GM18907 (cell line): ENCODE measurements around the gene GNL3L.
"Not testable (repeated sequence)": the region's sequence is repeated elsewhere in the genome, so short reads cannot be mapped to it uniquely, and the experiment has no call there.

Experiments used
- ATAC-seq: cut with Tn5 transposase; IDR thresholded peaks from one replicate; pipeline ENCODE4 v1.9.1; 2021; ENCODE audit warnings: mild to moderate bottlenecking, moderate library complexity; ENCODE audit not compliant: unreplicated experiment

The GNL3L gene

GRCh38 chrX:54555006-54555405 lies 25.0 kb downstream of the GNL3L start:
- ATAC-seq: not testable (repeated sequence)

GRCh38 chrX:54560411-54560810 lies 30.4 kb downstream of the GNL3L start:
- no peak for ATAC-seq

- ATAC-seq: no peak
Measured at GRCh38 chrX:54561622-54562021, 31.6 kb downstream of the GNL3L start.

GRCh38 chrX:54564936-54565335 lies 34.9 kb downstream of the GNL3L start:
- ATAC-seq: no peak

GRCh38 chrX:54570332-54570731 lies 40.3 kb downstream of the GNL3L start:
- no peak for ATAC-seq

- ATAC-seq: not testable (repeated sequence)
Measured at GRCh38 chrX:54572641-54573040, 42.6 kb downstream of the GNL3L start.

- no peak for ATAC-seq
Measured at GRCh38 chrX:54597728-54598127, 67.7 kb downstream of the GNL3L start.

GRCh38 chrX:54602563-54602962 lies 72.5 kb downstream of the GNL3L start:
- no peak for ATAC-seq
